G401 (cell line): ENCODE measurements around the gene TPM2. TPM values are rescaled to one million over a fixed set of nuclear protein-coding genes. Genes with fewer than 3 reads are reported as not detected.

Experiments
- DNase-seq: peaks from one replicate; pipeline ENCODE4 v3.0.0-alpha.2; 2015; ENCODE audit warnings: low spot score
- in situ Hi-C: cut with HindIII; loops from 2 replicates; pipeline ENCODE4 v1.10.0; 2016; ENCODE audit warnings: low sequenced_read_pairs, mixed read lengths
- total RNA-seq: library from RNA; depleted of rRNA; stranded (reverse); fragments of >200 nt; shearing (Covaris generic); gene quantifications from 2 replicates; pipeline ENCODE4 v1.2.3, GENCODE V29; 2014

TPM2 gene
- total RNA-seq, 1 experiment from 2014 or later: 439 TPM

GRCh38 chr9:35700942-35701341 is 11.2 kb upstream of the TPM2 start:
- in situ Hi-C loops: no loop called here
- no peak for DNase-seq

- no peak for DNase-seq
- in situ Hi-C loops: no loop called here
These were observed 10.3 kb upstream of the TPM2 start for GRCh38 chr9:35700031-35700430.

GRCh38 chr9:35698231-35698630 is 8.5 kb upstream of the TPM2 start:
- no peak for DNase-seq
- in situ Hi-C loops: no loop called here

- in situ Hi-C loops: no loop called here
- DNase-seq: no peak
These were observed 7.8 kb upstream of the TPM2 start for GRCh38 chr9:35697486-35697885.

GRCh38 chr9:35696520-35697215 is 6.9 kb upstream of the TPM2 start:
- in situ Hi-C loops: no loop called here
- DNase-seq: peak; percentile 82

- in situ Hi-C loops: no loop called here
- no peak for DNase-seq
These were observed 6.2 kb upstream of the TPM2 start for GRCh38 chr9:35695943-35696401.

- in situ Hi-C loops: no loop called here
- DNase-seq: no peak
These were observed 2.1 kb upstream of the TPM2 start for GRCh38 chr9:35691757-35692301.

- no peak for DNase-seq
These were observed 1.6 kb upstream of the TPM2 start for GRCh38 chr9:35691334-35691650.

GRCh38 chr9:35690614-35691333 is 1.0 kb upstream of the TPM2 start:
- DNase-seq: peak; percentile 79
- in situ Hi-C loops: no loop called here

More at GRCh38 chr9:35691334-35691650, 1.6 kb upstream of the TPM2 start:
- in situ Hi-C loops: no loop called here

GRCh38 chr9:35690294-35690613 is 529 bp upstream of the TPM2 start:
- DNase-seq: no peak
- in situ Hi-C loops: no loop called here

GRCh38 chr9:35688558-35689541 is 875 bp downstream of the TPM2 start:
- DNase-seq: no peak
- in situ Hi-C loops: no loop called here

GRCh38 chr9:35687972-35688557 is 1.7 kb downstream of the TPM2 start:
- no peak for DNase-seq
- in situ Hi-C loops: no loop called here

GRCh38 chr9:35687306-35687705 is 2.4 kb downstream of the TPM2 start:
- in situ Hi-C loops: no loop called here
- DNase-seq: no peak

GRCh38 chr9:35686222-35687203 is 3.2 kb downstream of the TPM2 start:
- DNase-seq: peak; percentile 95
- in situ Hi-C loops: no loop called here

- in situ Hi-C loops: no loop called here
- no peak for DNase-seq
These were observed 4.2 kb downstream of the TPM2 start for GRCh38 chr9:35685506-35685905.

- in situ Hi-C loops: no loop called here
- DNase-seq: no peak
These were observed 4.8 kb downstream of the TPM2 start for GRCh38 chr9:35684921-35685320.

- in situ Hi-C loops: no loop called here
- DNase-seq: no peak
These were observed 6.4 kb downstream of the TPM2 start for GRCh38 chr9:35683323-35683722.
